ENCODE results near the gene SCMH1.
"Not testable (repeated sequence)": the region's sequence is repeated elsewhere in the genome, so short reads cannot be mapped to it uniquely, and the experiment has no call there.

The SCMH1 gene

DNA sequence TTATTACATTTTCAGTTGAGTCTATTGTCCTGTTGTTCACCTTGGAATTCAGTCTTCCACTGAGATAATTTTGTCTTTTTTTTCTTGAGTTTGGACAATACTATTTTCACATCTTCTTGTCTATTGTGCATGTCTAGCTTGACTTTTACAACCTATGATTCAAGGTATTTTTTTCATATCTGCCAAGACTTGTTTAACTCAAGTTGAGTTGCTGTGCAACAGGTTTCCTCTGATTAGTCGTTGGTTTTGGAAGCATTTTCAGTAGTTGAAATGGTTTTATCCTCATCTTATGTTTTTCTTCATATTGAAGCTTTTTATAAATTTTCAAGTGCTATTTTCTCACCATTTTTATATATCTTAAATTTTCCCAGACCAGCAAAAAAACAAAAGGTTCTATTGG is 103.6 kb downstream of the SCMH1 start:
- no peaks in the 10 kb centered on the region for H3K4me1 Mint-ChIP-seq (ENCODE audit: low read depth)
- no peak overlapping the region for H3K27ac Mint-ChIP-seq
- H3K9me3 Mint-ChIP-seq, result peaks cover 17% of the 10 kb centered on the region
- no peak for DNase-seq (ENCODE audit: low spot score)
- H3K36me3 Mint-ChIP-seq (ENCODE audit: low read depth), result peaks cover 60% of the 10 kb centered on the region
- H3K27me3 Mint-ChIP-seq (ENCODE audit: low read depth), result no peaks in the 10 kb centered on the region
- no peak overlapping the region for H3K4me3 Mint-ChIP-seq

DNA sequence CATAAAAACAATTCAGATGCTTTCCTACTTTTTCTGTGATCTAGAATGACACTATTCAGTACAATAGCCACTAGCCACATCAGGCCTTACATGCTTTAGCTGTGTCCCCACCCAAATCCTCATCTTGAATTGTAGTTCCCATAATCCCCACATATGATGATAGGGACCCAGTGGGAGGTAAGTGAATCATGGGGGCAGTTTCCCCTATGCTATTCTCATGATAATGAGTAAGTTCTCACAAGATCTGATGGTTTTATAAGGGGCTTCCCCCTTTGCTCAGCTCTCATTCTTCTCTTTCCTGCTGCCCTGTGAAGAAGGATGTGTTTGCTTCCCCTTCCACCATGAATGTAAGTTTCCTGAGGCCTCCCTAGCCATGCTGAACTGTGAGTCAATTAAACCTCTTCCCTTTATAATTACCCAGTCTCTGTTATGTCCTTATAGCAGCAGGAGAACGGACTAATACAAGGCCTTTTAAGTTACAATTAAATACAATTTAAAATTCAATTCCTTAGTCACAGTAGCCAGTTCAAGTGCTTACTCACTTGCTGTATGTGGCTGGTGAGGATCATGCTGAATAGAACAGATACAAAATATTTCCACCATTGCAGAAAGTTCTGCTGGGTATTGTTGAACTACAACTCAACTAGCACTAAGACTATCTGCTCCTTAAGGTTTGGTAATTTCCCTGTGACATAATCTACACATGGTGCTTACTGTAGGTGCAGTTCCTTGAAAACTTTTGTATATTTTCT is 106.7 kb downstream of the SCMH1 start:
- no peak for DNase-seq (ENCODE audit: low spot score)
- Mint-ChIP-seq H3K4me1 (ENCODE audit: low read depth) (no peaks in the 10 kb centered on the region), H3K4me3 (no peak overlapping the region), H3K9me3 (peaks cover 21% of the 10 kb centered on the region), H3K36me3 (ENCODE audit: low read depth) (peaks cover 56% of the 10 kb centered on the region), H3K27ac (no peak overlapping the region), H3K27me3 (ENCODE audit: low read depth) (no peaks in the 10 kb centered on the region)

DNA sequence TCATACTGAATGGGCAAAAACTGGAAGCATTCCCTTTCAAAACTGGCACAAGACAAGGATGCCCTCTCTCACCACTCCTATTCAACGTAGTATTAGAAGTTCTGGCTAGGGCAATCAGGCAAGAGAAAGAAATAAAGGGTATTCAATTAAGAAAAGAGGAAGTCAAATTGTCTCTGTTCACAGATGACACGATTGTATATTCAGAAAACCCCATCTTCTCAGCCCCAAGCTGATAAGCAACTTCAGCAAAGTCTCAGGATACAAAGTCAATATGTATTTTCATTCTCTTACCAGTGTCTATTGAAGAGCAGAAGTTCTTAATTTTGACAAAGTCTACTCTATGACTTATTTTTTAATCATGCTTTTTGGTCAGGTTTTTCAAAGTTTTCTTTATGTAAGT is 107.8 kb downstream of the SCMH1 start:
- H3K9me3 Mint-ChIP-seq, result peaks cover 18% of the 10 kb centered on the region
- H3K27me3 Mint-ChIP-seq (ENCODE audit: low read depth); H3K27ac Mint-ChIP-seq; H3K4me1 Mint-ChIP-seq (ENCODE audit: low read depth); DNase-seq (ENCODE audit: low spot score); H3K4me3 Mint-ChIP-seq: not testable (repeated sequence)
- peaks cover 50% of the 10 kb centered on the region for H3K36me3 Mint-ChIP-seq (ENCODE audit: low read depth)

GRCh38 chr1:41122851-41123518 is 119.1 kb downstream of the SCMH1 start:
- Mint-ChIP-seq H3K4me1 (ENCODE audit: low read depth) (no peaks in the 10 kb centered on the region), H3K4me3 (no peak overlapping the region), H3K27ac (no peak overlapping the region), H3K36me3 (ENCODE audit: low read depth) (no peaks in the 10 kb centered on the region), H3K27me3 (ENCODE audit: low read depth) (no peaks in the 10 kb centered on the region), H3K9me3 (no peaks in the 10 kb centered on the region)
- DNase-seq (ENCODE audit: low spot score), result no peak

DNA sequence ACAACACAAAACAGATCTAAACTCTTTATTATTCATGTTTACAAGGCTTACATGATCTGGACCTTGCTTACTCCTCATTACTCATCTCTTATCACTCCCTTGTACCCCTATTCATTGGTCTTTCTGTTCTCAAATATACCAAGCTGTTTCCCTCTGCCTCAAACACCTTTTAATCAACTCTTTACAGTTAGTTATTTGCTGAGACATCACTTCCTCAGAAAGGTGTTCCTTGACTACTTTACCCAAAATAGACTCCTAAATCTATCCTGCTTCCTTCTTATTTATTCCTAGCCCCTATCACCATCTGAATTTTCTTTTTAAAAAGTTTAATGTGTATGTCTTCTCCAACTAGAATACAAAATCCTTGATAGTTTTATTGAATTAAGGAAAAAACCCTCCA is 120.0 kb downstream of the SCMH1 start:
- H3K4me3 Mint-ChIP-seq, result no peak overlapping the region

GRCh38 chr1:41118645-41119044 is 123.5 kb downstream of the SCMH1 start:
- H3K27me3 Mint-ChIP-seq (ENCODE audit: low read depth), result no peaks in the 10 kb centered on the region
- H3K4me3 Mint-ChIP-seq, result no peak overlapping the region
- peaks cover 8% of the 10 kb centered on the region for H3K36me3 Mint-ChIP-seq (ENCODE audit: low read depth)
- no peaks in the 10 kb centered on the region for H3K9me3 Mint-ChIP-seq
- no peak overlapping the region for H3K27ac Mint-ChIP-seq
- H3K4me1 Mint-ChIP-seq (ENCODE audit: low read depth), result no peaks in the 10 kb centered on the region
- DNase-seq (ENCODE audit: low spot score), result no peak

More for the DNA sequence above, 120.0 kb downstream of the SCMH1 start:
- no peaks in the 10 kb centered on the region for H3K9me3 Mint-ChIP-seq
- DNase-seq (ENCODE audit: low spot score), result no peak
- H3K27ac Mint-ChIP-seq, result no peak overlapping the region
- H3K27me3 Mint-ChIP-seq (ENCODE audit: low read depth), result no peaks in the 10 kb centered on the region
- peaks cover 4% of the 10 kb centered on the region for H3K36me3 Mint-ChIP-seq (ENCODE audit: low read depth)
- H3K4me1 Mint-ChIP-seq (ENCODE audit: low read depth), result no peaks in the 10 kb centered on the region

GRCh38 chr1:41117241-41117640 is 124.9 kb downstream of the SCMH1 start:
- not testable (repeated sequence) for H3K4me3 Mint-ChIP-seq; H3K27ac Mint-ChIP-seq; H3K27me3 Mint-ChIP-seq (ENCODE audit: low read depth); DNase-seq (ENCODE audit: low spot score); H3K9me3 Mint-ChIP-seq; H3K4me1 Mint-ChIP-seq (ENCODE audit: low read depth)
- H3K36me3 Mint-ChIP-seq (ENCODE audit: low read depth), result peaks cover 12% of the 10 kb centered on the region

DNA sequence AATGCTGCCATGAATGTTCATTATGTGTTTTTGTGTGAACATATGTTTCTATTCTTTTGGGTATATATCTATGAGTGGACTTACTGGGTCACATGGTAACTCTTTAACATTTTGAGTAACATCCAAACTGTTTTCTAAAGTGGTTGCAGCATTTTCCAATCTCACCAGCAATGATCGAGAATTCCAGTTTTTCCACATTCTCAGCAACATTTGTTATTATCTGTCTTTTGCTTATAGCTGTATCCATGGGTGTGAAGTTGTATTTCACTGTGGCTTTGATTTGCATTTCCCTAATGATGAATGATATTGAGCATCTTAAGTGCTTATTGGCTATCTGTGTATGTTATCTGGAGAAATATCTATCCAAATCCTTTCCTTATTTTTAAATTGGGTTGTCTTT is 131.4 kb downstream of the SCMH1 start:
- Mint-ChIP-seq H3K27me3 (ENCODE audit: low read depth) (no peaks in the 10 kb centered on the region), H3K27ac (no peak overlapping the region), H3K9me3 (no peaks in the 10 kb centered on the region), H3K4me3 (no peak overlapping the region), H3K4me1 (ENCODE audit: low read depth) (no peaks in the 10 kb centered on the region), H3K36me3 (ENCODE audit: low read depth) (peaks cover 9% of the 10 kb centered on the region)
- no peak for DNase-seq (ENCODE audit: low spot score)

DNA sequence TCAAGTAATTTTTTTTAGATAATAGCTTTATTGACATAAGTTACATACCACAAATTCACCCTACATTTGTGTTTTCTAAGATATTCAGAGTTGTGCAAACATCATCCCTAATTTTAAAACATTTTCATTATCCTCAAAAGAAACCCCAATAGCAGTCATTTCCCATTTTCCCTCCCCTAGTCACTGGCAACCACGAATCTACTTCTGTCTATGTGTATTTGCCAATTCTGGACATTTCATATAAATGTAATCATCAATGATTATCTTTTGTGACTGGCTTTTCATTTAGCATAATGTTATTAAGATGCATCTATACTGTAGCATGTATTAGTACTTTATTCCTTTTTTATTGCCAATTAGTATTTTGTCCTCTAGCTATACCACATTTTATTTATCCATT is 131.8 kb downstream of the SCMH1 start:
- Mint-ChIP-seq H3K4me3 (no peak overlapping the region), H3K9me3 (no peaks in the 10 kb centered on the region), H3K27ac (no peak overlapping the region), H3K36me3 (ENCODE audit: low read depth) (peaks cover 9% of the 10 kb centered on the region), H3K27me3 (ENCODE audit: low read depth) (no peaks in the 10 kb centered on the region), H3K4me1 (ENCODE audit: low read depth) (no peaks in the 10 kb centered on the region)
- no peak for DNase-seq (ENCODE audit: low spot score)

DNA sequence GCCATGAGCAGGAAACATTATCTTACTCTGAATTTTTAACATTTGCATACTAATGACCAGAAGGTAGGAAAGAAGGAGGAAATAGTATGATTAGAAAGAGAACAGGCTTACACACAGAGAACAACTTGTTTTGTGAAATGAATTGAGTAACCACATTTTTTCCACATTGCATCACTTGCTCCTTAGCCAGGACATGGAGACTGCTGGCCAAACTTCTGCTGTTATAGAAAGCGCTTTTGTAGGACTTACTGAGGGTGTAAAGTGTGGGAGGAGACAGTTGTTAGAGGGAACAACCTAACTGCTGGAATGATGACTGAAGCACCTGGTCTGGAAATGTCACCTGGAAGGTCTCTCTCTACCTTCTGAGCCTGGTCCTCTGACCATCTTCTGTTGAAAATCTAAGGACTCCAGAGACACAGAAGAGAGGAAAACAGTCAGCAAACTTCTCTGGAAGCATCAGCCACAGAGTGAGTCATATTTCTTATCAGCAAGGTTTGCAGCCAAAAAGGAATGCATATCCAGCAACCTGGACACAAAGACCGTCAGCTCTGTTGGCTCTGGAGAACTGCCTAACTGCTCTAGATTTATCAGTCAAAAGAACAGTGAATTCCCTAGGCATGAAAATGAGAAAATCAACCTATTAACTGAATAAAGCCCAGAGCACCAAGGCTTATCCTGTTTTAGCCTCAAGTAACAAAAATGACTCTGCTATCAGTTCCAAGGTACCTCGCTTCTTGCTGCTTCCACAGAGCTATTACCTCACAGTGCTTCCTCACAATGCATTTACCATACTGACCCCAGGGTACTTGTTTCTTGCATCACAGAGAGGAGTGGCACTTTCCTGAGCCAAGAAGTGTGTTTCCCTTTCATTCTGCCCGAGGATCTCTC is 132.6 kb downstream of the SCMH1 start:
- no peak for DNase-seq (ENCODE audit: low spot score)
- Mint-ChIP-seq H3K9me3 (no peaks in the 10 kb centered on the region), H3K27me3 (ENCODE audit: low read depth) (no peaks in the 10 kb centered on the region), H3K4me3 (no peak overlapping the region), H3K27ac (no peak overlapping the region), H3K36me3 (ENCODE audit: low read depth) (peaks cover 9% of the 10 kb centered on the region), H3K4me1 (ENCODE audit: low read depth) (no peaks in the 10 kb centered on the region)

DNA sequence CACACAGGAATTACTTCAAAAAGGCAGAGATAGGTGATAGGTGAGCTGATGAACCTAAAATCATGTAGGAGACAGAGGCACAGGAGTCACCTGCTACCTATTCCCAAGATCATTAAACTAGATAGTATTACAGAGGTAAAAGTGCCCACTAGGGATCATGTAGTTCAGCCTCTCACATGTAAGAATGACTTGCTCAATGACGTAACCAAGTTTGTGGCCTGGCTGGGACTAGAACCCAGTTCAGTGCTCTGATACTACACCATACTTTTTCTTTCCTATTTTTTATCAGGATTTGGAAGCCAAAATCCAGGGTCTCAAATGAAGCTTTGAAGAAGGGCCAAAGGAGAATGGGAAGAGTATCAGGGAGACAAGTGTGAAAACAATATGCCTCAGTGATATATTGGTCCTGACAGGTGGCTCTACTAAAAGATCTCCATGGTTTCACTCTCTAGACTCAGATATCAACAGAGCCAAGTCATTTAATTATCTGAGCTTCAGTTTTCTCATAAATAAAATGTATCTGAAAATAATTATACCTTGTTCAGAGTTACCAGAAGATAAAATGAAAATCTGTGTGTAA is 133.3 kb downstream of the SCMH1 start:
- Mint-ChIP-seq H3K4me3 (no peak overlapping the region), H3K27ac (no peak overlapping the region), H3K9me3 (no peaks in the 10 kb centered on the region), H3K4me1 (ENCODE audit: low read depth) (no peaks in the 10 kb centered on the region), H3K27me3 (ENCODE audit: low read depth) (no peaks in the 10 kb centered on the region), H3K36me3 (ENCODE audit: low read depth) (peaks cover 9% of the 10 kb centered on the region)
- no peak for DNase-seq (ENCODE audit: low spot score)

DNA sequence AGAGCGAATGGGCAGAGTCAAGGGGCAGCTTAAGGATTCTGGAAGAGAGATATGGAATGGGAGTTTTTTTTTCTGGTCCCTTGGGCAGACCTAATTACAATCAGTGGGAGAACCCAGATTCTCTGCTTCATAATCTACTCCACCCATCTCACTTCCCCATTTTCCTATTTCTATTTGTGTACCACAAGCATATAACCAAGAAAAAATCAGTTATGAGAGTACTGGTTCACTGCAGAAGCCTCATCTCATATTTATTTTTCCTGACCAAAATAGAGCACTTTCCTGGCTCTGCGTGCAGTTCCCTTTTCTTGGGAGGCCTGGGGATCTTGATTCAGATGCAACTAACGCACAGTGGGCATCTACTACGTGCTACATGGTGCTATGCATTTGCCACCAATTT is 138.3 kb downstream of the SCMH1 start:
- H3K4me1 Mint-ChIP-seq (ENCODE audit: low read depth), result no peaks in the 10 kb centered on the region
- H3K36me3 Mint-ChIP-seq (ENCODE audit: low read depth), result peaks cover 5% of the 10 kb centered on the region
- no peak for DNase-seq (ENCODE audit: low spot score)
- no peak overlapping the region for H3K4me3 Mint-ChIP-seq
- H3K27ac Mint-ChIP-seq, result no peak overlapping the region
- H3K9me3 Mint-ChIP-seq, result no peaks in the 10 kb centered on the region
- no peaks in the 10 kb centered on the region for H3K27me3 Mint-ChIP-seq (ENCODE audit: low read depth)

DNA sequence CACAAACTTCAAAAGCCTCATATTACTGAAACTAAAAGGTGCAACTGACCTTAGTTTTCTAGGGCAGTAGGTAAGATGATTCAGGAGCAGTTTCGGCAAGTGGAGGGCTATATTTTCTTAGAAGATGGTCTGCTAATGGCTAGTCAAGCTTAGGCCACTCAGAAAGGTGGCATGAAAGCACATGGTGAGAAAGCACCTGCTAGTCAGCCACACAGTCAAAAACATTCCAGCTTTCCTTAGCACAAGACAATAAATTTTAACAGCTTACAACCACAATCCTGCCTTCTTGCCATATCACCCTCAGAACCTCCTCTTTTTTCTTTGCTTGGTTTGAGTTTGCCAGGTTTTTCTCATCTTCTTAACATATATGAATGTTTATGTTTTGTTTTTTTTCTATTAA is 139.5 kb downstream of the SCMH1 start:
- Mint-ChIP-seq H3K4me1 (ENCODE audit: low read depth) (no peaks in the 10 kb centered on the region), H3K27me3 (ENCODE audit: low read depth) (no peaks in the 10 kb centered on the region), H3K36me3 (ENCODE audit: low read depth) (peaks cover 3% of the 10 kb centered on the region), H3K9me3 (no peaks in the 10 kb centered on the region), H3K27ac (no peak overlapping the region), H3K4me3 (no peak overlapping the region)
- no peak for DNase-seq (ENCODE audit: low spot score)
